Measurements from ENCODE around the gene TMED8.

GRCh38 chr14:77364146-77364545, 12.7 kb downstream of the TMED8 start:
- TF ChIP-seq NR2C2 (CRISPR knock-in tag; IDR thresholded peaks at IDR 0.05): no peak
- TF ChIP-seq SMAD3 (CRISPR knock-in tag; IDR thresholded peaks at IDR 0.05; ENCODE audit: borderline replicate concordance): no peak
- no peak for TF ChIP-seq CTCF (IDR thresholded peaks at IDR 0.05)
- no peak for TF ChIP-seq E2F5 (CRISPR knock-in tag; IDR thresholded peaks at IDR 0.05)

All from WTC11 (cell line).